Mucosa of descending colon (tissue), 3 donors: ENCODE results near the gene CDKAL1. TPM values are rescaled to one million over a fixed set of nuclear protein-coding genes. Genes with fewer than 3 reads are reported as not detected.

Experiments
- ATAC-seq: fragments of 200-7000 bp; cut with Tn5 transposase; one replicate; pipeline ENCODE4 v1.9.1; 2020; ENCODE audit warnings: mild to moderate bottlenecking, moderate library complexity
- DNase-seq, 3 donors: peaks; one replicate each; pipeline ENCODE4 v3.0.0-alpha.2; 2020
- H3K36me3 ChIP-seq: fragments of 200-600 bp; one replicate; pipeline ENCODE4 v1.8.0; 2021; ENCODE audit warnings: low read depth, mild to moderate bottlenecking
- H3K4me1 ChIP-seq: fragments of 200-600 bp; one replicate; pipeline ENCODE4 v1.8.0; 2021; ENCODE audit warnings: low read depth, mild to moderate bottlenecking
- H3K4me3 ChIP-seq: fragments of 200-600 bp; one replicate; pipeline ENCODE4 v1.8.0; 2021; ENCODE audit warnings: mild to moderate bottlenecking
- H3K9me3 ChIP-seq: fragments of 200-600 bp; one replicate; pipeline ENCODE4 v1.8.0; 2021; ENCODE audit warnings: mild to moderate bottlenecking
- CTCF ChIP-seq: fragments of 200-600 bp; IDR thresholded peaks from one replicate; pipeline ENCODE4 v1.8.0; 2022; ENCODE audit warnings: antibody characterized with exemption, mild to moderate bottlenecking
- intact Hi-C, 2 donors: fragments of 100-400 bp; cut with DNase I in 1 of 2; cut with micrococcal nuclease in 1 of 2; formaldehyde crosslinking; loops; one replicate each; pipeline versions ENCODE4 v1.11.0 to v1.11.1; 2022; cut with DNase I, micrococcal nuclease
- total RNA-seq, 3 donors: library from RNA; stranded (reverse); fragmentation: NEBNext Ultra II Directional in 2 of 3; extraction: Animal tissue kit (Norgen Biotek cat#: 25700) in 2 of 3; gene quantifications; one replicate each; pipeline versions ENCODE4 v1.2.1 to v1.2.4, GENCODE V29; 2021 to 2023
- donor health status: DM: no; HTN: no; CAD: no; lungs with moderate emphysema.
- donor health status: DM: no; HTN: no; CAD: no.
- donor health status: DM: no; HTN: yes; CAD: no.

Gene CDKAL1
- total RNA-seq, 3 donors from 2014 or later = 13.4 to 15.5 (median 15.3) TPM

GRCh38 chr6:21137700-21138335 is 603.6 kb downstream of the CDKAL1 start:
- no peak overlapping the region for H3K4me3 ChIP-seq
- no peaks in the 10 kb centered on the region for H3K9me3 ChIP-seq
- no peak for ATAC-seq
- no peak for DNase-seq
- no peak for TF ChIP-seq CTCF
- no peaks in the 10 kb centered on the region for H3K4me1 ChIP-seq
- H3K36me3 ChIP-seq = no peaks in the 10 kb centered on the region
- intact Hi-C loops = no loop called here

- DNase-seq = no peak
- no peak overlapping the region for H3K4me3 ChIP-seq
- no peak for ATAC-seq
- TF ChIP-seq CTCF = no peak
- intact Hi-C loops = no loop called here
- no peaks in the 10 kb centered on the region for H3K4me1 ChIP-seq
- H3K36me3 ChIP-seq = no peaks in the 10 kb centered on the region
- H3K9me3 ChIP-seq = no peaks in the 10 kb centered on the region
Measured at GRCh38 chr6:21138336-21139069, 604.2 kb downstream of the CDKAL1 start.

GRCh38 chr6:21140966-21141365 is 606.7 kb downstream of the CDKAL1 start:
- Histone ChIP-seq H3K4me1 (no peaks in the 10 kb centered on the region), H3K9me3 (no peaks in the 10 kb centered on the region), H3K36me3 (no peaks in the 10 kb centered on the region), H3K4me3 (no peak overlapping the region)
- ATAC-seq (no peak), DNase-seq (no peak)
- TF ChIP-seq CTCF = no peak
- intact Hi-C loops = no loop called here

GRCh38 chr6:21141616-21142303 is 607.5 kb downstream of the CDKAL1 start:
- intact Hi-C loops = no loop called here

GRCh38 chr6:21142741-21143140 is 608.5 kb downstream of the CDKAL1 start:
- no peaks in the 10 kb centered on the region for H3K36me3 ChIP-seq
- no peak overlapping the region for H3K4me3 ChIP-seq
- DNase-seq = no peak
- no peaks in the 10 kb centered on the region for H3K4me1 ChIP-seq
- no peak for ATAC-seq
- no peak for TF ChIP-seq CTCF
- H3K9me3 ChIP-seq = no peaks in the 10 kb centered on the region
- intact Hi-C loops = no loop called here

More at GRCh38 chr6:21141616-21142303, 607.5 kb downstream of the CDKAL1 start:
- DNase-seq = no peak
- H3K4me3 ChIP-seq = no peak overlapping the region
- ATAC-seq = no peak
- TF ChIP-seq CTCF = no peak
- no peaks in the 10 kb centered on the region for H3K36me3 ChIP-seq
- H3K9me3 ChIP-seq = no peaks in the 10 kb centered on the region
- H3K4me1 ChIP-seq = no peaks in the 10 kb centered on the region
